Glutamatergic neuron (in vitro differentiated cells): Measurements from ENCODE around the gene SUN1. TPM values are rescaled to one million over a fixed set of nuclear protein-coding genes. Genes with fewer than 3 reads are reported as not detected.
A peak's percentile ranks its signal among the peaks of the same experiment; 100 is the strongest.

ENCODE experiments used
- DNase-seq: peaks from one replicate; pipeline ENCODE4 v3.0.0; 2022
- H3K27ac Mint-ChIP-seq: one replicate; pipeline ENCODE4 v1.8.0; 2020; ENCODE audit warnings: mild to moderate bottlenecking, mixed read lengths, inconsistent platforms; ENCODE audit not compliant: unreplicated experiment
- H3K27me3 Mint-ChIP-seq: one replicate; pipeline ENCODE4 v1.8.0; 2020; ENCODE audit warnings: mild to moderate bottlenecking, moderate library complexity, mixed read lengths, inconsistent platforms; ENCODE audit not compliant: unreplicated experiment
- H3K36me3 Mint-ChIP-seq: one replicate; pipeline ENCODE4 v1.8.0; 2020; ENCODE audit warnings: mild to moderate bottlenecking, mixed read lengths, inconsistent platforms; ENCODE audit not compliant: unreplicated experiment
- H3K4me1 Mint-ChIP-seq: one replicate; pipeline ENCODE4 v1.8.0; 2020; ENCODE audit warnings: mild to moderate bottlenecking, low read depth, mixed read lengths, inconsistent platforms; ENCODE audit not compliant: unreplicated experiment
- H3K4me3 Mint-ChIP-seq: one replicate; pipeline ENCODE4 v1.8.0; 2020; ENCODE audit warnings: mild to moderate bottlenecking, mixed read lengths, inconsistent platforms; ENCODE audit not compliant: unreplicated experiment
- H3K9me3 Mint-ChIP-seq: one replicate; pipeline ENCODE4 v1.8.0; 2020; ENCODE audit warnings: mild to moderate bottlenecking, moderate library complexity, mixed read lengths, inconsistent platforms; ENCODE audit not compliant: unreplicated experiment
- total RNA-seq: library from RNA; stranded (reverse); fragmentation: NEBNext Ultra II Directional; extraction: Animal tissue kit (Norgen Biotek cat#: 25700); gene quantifications from one replicate; pipeline ENCODE4 v1.2.1, GENCODE V29; 2021; ENCODE audit not compliant: unreplicated experiment
- TF ChIP-seq, protein P1 (sequence below): fragments of 200-600 bp; sonication (generic); IDR thresholded peaks from one replicate; pipeline ENCODE4 v1.5.0; 2021; ENCODE audit not compliant: partially characterized antibody, unreplicated experiment

Gene SUN1
- total RNA-seq, 1 donor from 2014 or later = 879 TPM

DNA sequence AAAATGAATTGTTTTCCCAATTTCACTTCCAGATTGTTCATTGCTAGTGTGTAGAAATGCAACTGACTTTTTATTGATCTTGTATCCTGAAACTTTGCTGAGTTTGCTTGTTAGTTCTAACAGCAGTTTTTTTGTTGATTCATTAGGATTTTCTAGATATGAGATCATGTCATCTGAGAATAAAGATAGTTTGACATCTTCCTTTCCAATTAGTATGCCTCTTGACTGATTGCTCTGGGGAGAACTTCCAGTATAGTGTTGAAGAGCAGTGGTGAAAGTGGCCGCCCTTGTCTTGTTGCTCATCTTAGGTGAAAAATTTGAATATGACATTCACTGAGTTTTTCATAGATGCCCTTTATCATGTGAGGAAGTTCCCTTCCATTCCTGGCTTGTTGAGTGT lies 11.9 kb upstream of the SUN1 start:
- Mint-ChIP-seq H3K4me1 (peaks cover 65% of the 10 kb centered on the region), H3K9me3 (peaks cover 32% of the 10 kb centered on the region), H3K4me3 (peak overlapping the region; percentile 97), H3K36me3 (peaks cover 10% of the 10 kb centered on the region), H3K27me3 (peaks cover 23% of the 10 kb centered on the region), H3K27ac (peak overlapping the region; percentile 59)
- DNase-seq = no peak
- TF ChIP-seq, protein P1, sequence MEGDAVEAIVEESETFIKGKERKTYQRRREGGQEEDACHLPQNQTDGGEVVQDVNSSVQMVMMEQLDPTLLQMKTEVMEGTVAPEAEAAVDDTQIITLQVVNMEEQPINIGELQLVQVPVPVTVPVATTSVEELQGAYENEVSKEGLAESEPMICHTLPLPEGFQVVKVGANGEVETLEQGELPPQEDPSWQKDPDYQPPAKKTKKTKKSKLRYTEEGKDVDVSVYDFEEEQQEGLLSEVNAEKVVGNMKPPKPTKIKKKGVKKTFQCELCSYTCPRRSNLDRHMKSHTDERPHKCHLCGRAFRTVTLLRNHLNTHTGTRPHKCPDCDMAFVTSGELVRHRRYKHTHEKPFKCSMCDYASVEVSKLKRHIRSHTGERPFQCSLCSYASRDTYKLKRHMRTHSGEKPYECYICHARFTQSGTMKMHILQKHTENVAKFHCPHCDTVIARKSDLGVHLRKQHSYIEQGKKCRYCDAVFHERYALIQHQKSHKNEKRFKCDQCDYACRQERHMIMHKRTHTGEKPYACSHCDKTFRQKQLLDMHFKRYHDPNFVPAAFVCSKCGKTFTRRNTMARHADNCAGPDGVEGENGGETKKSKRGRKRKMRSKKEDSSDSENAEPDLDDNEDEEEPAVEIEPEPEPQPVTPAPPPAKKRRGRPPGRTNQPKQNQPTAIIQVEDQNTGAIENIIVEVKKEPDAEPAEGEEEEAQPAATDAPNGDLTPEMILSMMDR = no peak

DNA sequence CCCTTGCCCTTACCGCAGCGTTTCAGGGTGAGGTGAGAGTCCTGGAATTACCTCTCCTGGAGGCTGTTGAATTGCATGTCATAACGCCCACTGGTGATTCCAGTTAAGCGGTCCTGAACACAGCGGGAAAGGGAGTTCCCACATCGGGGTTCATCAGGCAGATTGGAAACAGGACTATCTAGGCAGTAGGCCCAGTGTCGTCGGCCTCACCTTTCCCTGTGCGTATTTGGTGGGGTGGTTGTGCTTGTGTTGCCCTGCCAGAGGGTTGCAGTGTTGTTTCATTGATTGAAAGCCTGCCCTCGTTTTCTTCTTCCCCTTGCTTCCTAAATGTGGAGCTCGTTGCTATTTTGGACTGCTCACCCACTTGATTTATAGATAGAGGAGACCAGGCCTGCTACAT lies 10.6 kb upstream of the SUN1 start:
- peaks cover 77% of the 10 kb centered on the region for H3K4me1 Mint-ChIP-seq
- TF ChIP-seq, protein P1 = no peak
- H3K36me3 Mint-ChIP-seq = peaks cover 10% of the 10 kb centered on the region
- no peak for DNase-seq
- H3K9me3 Mint-ChIP-seq = peaks cover 41% of the 10 kb centered on the region
- H3K27me3 Mint-ChIP-seq = peaks cover 31% of the 10 kb centered on the region
- peak overlapping the region; percentile 97 for H3K4me3 Mint-ChIP-seq
- H3K27ac Mint-ChIP-seq = peak overlapping the region; percentile 98

DNA sequence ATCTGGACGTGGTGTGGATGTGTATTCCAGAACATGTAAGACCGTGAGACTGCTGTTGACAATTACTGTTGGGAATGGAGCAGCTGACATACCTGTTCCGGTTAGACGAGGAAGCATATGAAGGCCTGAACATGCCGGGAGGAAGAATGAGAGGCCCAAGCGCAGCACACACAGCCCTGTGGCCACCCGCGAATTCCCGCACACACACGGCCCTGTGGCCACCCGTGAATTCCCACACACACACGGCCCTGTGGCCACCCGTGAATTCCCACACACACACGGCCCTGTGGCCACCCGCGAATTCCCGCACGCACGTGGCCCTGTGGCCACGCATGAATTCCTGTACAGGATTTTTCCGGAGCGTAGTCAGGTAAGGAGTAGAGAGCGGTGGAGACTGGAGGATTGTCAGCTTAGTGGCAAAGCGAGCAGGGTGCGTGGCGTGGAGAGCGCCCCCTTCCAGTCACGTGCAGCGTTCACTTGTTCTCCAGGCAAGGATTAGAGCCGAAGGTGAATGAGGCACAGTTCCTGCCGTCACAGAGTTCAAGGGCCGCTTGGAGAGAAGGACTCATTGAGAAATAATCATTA lies 9.5 kb upstream of the SUN1 start:
- H3K4me3 Mint-ChIP-seq = peak overlapping the region; percentile 97
- no peak for DNase-seq
- TF ChIP-seq, protein P1 = no peak
- peaks cover 5% of the 10 kb centered on the region for H3K36me3 Mint-ChIP-seq
- H3K9me3 Mint-ChIP-seq = peaks cover 35% of the 10 kb centered on the region
- H3K4me1 Mint-ChIP-seq = peaks cover 76% of the 10 kb centered on the region
- H3K27me3 Mint-ChIP-seq = peaks cover 26% of the 10 kb centered on the region
- peak overlapping the region; percentile 98 for H3K27ac Mint-ChIP-seq

DNA sequence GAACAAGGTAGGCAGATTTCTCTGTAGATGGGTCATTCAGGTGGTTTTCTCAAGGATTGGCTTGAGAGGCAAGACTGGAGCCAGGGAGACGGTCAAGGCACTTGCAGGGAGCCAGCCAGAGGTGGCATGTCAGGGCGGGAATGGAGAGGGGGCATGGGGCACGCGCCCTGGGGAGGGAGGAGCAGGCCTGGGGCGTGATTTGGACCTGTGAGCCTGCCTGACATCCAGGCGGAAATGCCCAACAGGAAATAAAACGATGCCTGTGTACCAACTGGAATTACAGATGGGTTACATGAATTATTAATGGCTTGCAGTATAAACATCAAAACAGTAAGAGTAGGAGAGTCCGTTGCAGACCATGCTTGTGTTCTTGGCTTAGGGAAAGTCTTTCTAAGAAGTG lies 8.6 kb upstream of the SUN1 start:
- H3K27me3 Mint-ChIP-seq = peaks cover 24% of the 10 kb centered on the region
- H3K27ac Mint-ChIP-seq = peak overlapping the region; percentile 98
- H3K4me3 Mint-ChIP-seq = peak overlapping the region; percentile 97
- DNase-seq = no peak
- H3K36me3 Mint-ChIP-seq = no peaks in the 10 kb centered on the region
- peaks cover 70% of the 10 kb centered on the region for H3K4me1 Mint-ChIP-seq
- peaks cover 30% of the 10 kb centered on the region for H3K9me3 Mint-ChIP-seq
- TF ChIP-seq, protein P1 = no peak

DNA sequence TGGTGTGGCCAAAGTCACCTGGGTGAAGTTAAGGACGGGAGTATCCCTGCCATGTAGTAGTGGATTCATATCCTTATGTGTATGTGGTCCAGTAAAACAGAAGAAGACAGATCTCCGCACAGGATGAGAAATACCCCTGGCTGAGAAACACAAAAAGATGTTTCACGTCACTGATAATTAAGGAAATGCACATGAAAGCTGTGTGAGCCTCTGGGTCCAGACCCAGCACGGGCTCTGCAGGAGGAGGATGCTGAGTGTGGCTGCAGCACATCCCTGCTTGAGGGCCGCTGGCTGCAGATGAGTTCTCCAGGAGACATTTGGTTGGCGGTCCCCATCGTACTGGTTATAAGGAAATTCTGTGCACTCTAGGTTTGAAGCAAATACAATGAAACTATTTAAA lies 8.2 kb upstream of the SUN1 start:
- Mint-ChIP-seq H3K36me3 (no peaks in the 10 kb centered on the region), H3K4me3 (peak overlapping the region; percentile 97), H3K27ac (peak overlapping the region; percentile 98), H3K27me3 (peaks cover 24% of the 10 kb centered on the region), H3K4me1 (peaks cover 73% of the 10 kb centered on the region), H3K9me3 (peaks cover 30% of the 10 kb centered on the region)
- TF ChIP-seq, protein P1 = no peak
- no peak for DNase-seq
